Lower lobe of right lung (tissue), 2 donors: ENCODE measurements around the gene PTRHD1. TPM values are rescaled to one million over a fixed set of nuclear protein-coding genes. Genes with fewer than 3 reads are reported as not detected.
A peak's percentile ranks its signal among the peaks of the same experiment; 100 is the strongest.

Source experiments
- ATAC-seq, 2 donors: fragments of 200-7000 bp; cut with Tn5 transposase; one replicate each; pipeline ENCODE4 v1.9.1; 2020 to 2022; ENCODE audit warnings: mild to moderate bottlenecking in 2 of 2, moderate library complexity in 2 of 2
- DNase-seq: peaks from one replicate; pipeline ENCODE4 v3.0.0-alpha.2; 2020
- H3K27ac ChIP-seq: fragments of 200-600 bp; one replicate; pipeline ENCODE4 v1.8.0; 2022
- H3K27me3 ChIP-seq: fragments of 200-600 bp; one replicate; pipeline ENCODE4 v1.8.0; 2022; ENCODE audit warnings: low read depth
- H3K36me3 ChIP-seq: fragments of 200-600 bp; one replicate; pipeline ENCODE4 v1.8.0; 2022; ENCODE audit warnings: mild to moderate bottlenecking
- H3K4me1 ChIP-seq: fragments of 200-600 bp; one replicate; pipeline ENCODE4 v1.8.0; 2022
- H3K4me3 ChIP-seq: fragments of 200-600 bp; one replicate; pipeline ENCODE4 v1.8.0; 2022; ENCODE audit warnings: mild to moderate bottlenecking
- H3K9me3 ChIP-seq: fragments of 200-600 bp; one replicate; pipeline ENCODE4 v1.8.0; 2022
- CTCF ChIP-seq: fragments of 200-600 bp; IDR thresholded peaks from one replicate; pipeline ENCODE4 v1.8.0; 2022; ENCODE audit warnings: antibody characterized with exemption, mild to moderate bottlenecking
- intact Hi-C: fragments of 100-400 bp; cut with DNase I; formaldehyde crosslinking; loops from one replicate; pipeline ENCODE4 v1.11.0; 2022
- total RNA-seq: library from RNA; stranded (reverse); fragmentation: NEBNext Ultra II Directional; extraction: Animal tissue kit (Norgen Biotek cat#: 25700); gene quantifications from one replicate; pipeline ENCODE4 v1.2.1, GENCODE V29; 2021
- donor health status: DM: no; HTN: yes; CAD: no; lungs with severe emphysema.

Gene PTRHD1
- total RNA-seq, 1 donor from 2014 or later = 24.6 TPM

- intact Hi-C loops = no loop called here
- H3K27ac ChIP-seq = no peak overlapping the region
- no peak overlapping the region for H3K4me3 ChIP-seq
These were observed 38.3 kb upstream of the PTRHD1 start for GRCh38 chr2:24831221-24832072.

DNA sequence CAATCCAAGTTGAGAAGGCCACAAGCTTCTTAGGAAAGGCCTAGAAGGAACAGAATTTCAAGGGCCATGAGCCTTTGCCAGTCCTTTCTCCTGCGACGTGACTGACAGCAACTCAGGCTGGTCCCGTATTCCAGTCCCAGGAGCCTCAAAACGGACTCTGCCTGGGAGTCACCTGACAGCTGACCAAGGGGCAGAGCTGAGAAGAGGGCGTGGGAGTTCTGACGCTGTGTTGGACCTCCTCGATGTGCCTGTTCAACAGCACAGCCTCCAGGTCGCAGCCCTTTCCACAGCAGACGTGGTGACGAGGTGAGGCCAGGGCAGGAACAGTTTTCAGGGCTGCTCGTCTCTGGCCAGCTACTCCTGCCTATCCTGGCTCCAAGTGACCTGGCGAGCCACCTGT lies 37.6 kb upstream of the PTRHD1 start:
- TF ChIP-seq CTCF = no peak
- intact Hi-C loops = no loop called here
- ATAC-seq (no peak), DNase-seq (no peak)
- Histone ChIP-seq H3K27me3 (no peaks in the 10 kb centered on the region), H3K4me1 (peaks cover 11% of the 10 kb centered on the region), H3K4me3 (no peak overlapping the region), H3K36me3 (peaks cover 5% of the 10 kb centered on the region), H3K9me3 (no peaks in the 10 kb centered on the region), H3K27ac (no peak overlapping the region)

More at GRCh38 chr2:24831221-24832072, 38.3 kb upstream of the PTRHD1 start:
- no peaks in the 10 kb centered on the region for H3K9me3 ChIP-seq
- no peak for TF ChIP-seq CTCF
- peaks cover 11% of the 10 kb centered on the region for H3K4me1 ChIP-seq
- H3K36me3 ChIP-seq = peaks cover 5% of the 10 kb centered on the region
- no peak for ATAC-seq
- no peaks in the 10 kb centered on the region for H3K27me3 ChIP-seq
- DNase-seq = no peak

DNA sequence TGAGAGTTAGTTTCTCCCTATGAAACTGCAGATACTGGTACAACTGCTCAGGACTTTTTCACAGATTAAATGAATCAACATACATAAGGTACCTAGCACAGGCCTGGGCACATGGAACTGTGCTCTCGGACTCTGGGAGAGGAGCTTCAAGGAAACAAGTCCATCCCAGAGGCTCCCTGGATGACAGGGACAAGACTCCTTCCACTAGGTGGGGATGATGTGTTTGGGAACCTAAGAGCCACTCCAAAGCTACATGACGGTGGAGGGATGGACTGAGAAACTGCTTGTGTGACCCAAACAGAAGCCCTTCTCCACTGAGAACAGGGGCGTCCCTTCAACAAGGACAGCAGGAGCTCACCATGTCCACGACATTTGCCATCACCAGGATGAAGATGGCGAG lies 37.2 kb upstream of the PTRHD1 start:
- H3K27me3 ChIP-seq = no peaks in the 10 kb centered on the region
- H3K36me3 ChIP-seq = peaks cover 5% of the 10 kb centered on the region
- intact Hi-C loops = no loop called here
- TF ChIP-seq CTCF = no peak
- H3K4me3 ChIP-seq = no peak overlapping the region
- DNase-seq = no peak
- H3K27ac ChIP-seq = no peak overlapping the region
- peaks cover 11% of the 10 kb centered on the region for H3K4me1 ChIP-seq
- H3K9me3 ChIP-seq = no peaks in the 10 kb centered on the region
- no peak for ATAC-seq

GRCh38 chr2:24828238-24828996 lies 35.2 kb upstream of the PTRHD1 start:
- Histone ChIP-seq H3K4me3 (no peak overlapping the region), H3K36me3 (no peaks in the 10 kb centered on the region), H3K9me3 (no peaks in the 10 kb centered on the region), H3K27me3 (no peaks in the 10 kb centered on the region), H3K4me1 (peaks cover 11% of the 10 kb centered on the region), H3K27ac (no peak overlapping the region)
- ATAC-seq = no peak
- TF ChIP-seq CTCF = no peak
- DNase-seq = no peak
- intact Hi-C loops = loop anchor here (5.0 kb wide), 1 partner anchor 421 kb away; no protein-coding TSS in a partner anchor

- intact Hi-C loops = loop anchor here (5.0 kb wide), 1 partner anchor 420 kb away; no protein-coding TSS in a partner anchor
- Histone ChIP-seq H3K9me3 (no peaks in the 10 kb centered on the region), H3K27ac (no peak overlapping the region), H3K4me3 (no peak overlapping the region), H3K27me3 (no peaks in the 10 kb centered on the region), H3K4me1 (peaks cover 11% of the 10 kb centered on the region), H3K36me3 (peaks cover 6% of the 10 kb centered on the region)
- peak; percentile 92 for TF ChIP-seq CTCF
- DNase-seq (peak; percentile 73), ATAC-seq (peak; percentile 89 to 93)
These were observed 34.4 kb upstream of the PTRHD1 start for GRCh38 chr2:24827321-24828237.
